DND-41 (cell line): Measurements from ENCODE around the gene CACNA2D3.

Experiments used
- EZH2 ChIP-seq: IDR thresholded peaks from 3 replicates; pipeline ENCODE4 v1.6.1; 2012; ENCODE audit warnings: borderline replicate concordance, low read depth, mild to moderate bottlenecking, moderate library complexity, low read length, inconsistent platforms; ENCODE audit not compliant: severe bottlenecking
- TF ChIP-seq, protein P1 (sequence below): IDR thresholded peaks from 2 replicates; pipeline ENCODE4 v1.5.1; 2012; ENCODE audit warnings: borderline replicate concordance, low read length, moderate library complexity, mild to moderate bottlenecking; ENCODE audit not compliant: poor library complexity, severe bottlenecking; ENCODE audit errors: extremely low read depth

DNA sequence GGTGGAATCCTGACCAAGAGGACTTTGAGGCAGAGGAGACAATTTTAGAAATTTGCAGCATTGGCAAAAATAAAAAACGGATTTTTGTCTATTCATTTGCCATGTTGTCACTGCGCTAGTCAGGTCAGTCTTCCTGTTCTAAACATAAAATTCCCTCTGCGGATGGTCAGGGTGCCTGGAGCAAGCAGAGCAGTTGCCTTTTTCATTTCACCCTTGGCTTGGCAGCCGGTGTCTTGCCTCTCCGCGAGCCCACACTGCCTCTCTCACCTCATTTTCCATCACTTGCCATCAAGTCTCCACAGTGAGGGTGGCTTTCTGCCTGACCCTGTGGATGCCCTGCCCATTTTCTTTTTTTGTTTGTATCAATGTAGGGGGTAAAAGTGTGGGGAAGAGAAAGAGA lies 409.4 kb downstream of the CACNA2D3 start:
- TF ChIP-seq, protein P1, sequence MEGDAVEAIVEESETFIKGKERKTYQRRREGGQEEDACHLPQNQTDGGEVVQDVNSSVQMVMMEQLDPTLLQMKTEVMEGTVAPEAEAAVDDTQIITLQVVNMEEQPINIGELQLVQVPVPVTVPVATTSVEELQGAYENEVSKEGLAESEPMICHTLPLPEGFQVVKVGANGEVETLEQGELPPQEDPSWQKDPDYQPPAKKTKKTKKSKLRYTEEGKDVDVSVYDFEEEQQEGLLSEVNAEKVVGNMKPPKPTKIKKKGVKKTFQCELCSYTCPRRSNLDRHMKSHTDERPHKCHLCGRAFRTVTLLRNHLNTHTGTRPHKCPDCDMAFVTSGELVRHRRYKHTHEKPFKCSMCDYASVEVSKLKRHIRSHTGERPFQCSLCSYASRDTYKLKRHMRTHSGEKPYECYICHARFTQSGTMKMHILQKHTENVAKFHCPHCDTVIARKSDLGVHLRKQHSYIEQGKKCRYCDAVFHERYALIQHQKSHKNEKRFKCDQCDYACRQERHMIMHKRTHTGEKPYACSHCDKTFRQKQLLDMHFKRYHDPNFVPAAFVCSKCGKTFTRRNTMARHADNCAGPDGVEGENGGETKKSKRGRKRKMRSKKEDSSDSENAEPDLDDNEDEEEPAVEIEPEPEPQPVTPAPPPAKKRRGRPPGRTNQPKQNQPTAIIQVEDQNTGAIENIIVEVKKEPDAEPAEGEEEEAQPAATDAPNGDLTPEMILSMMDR = no peak
- TF ChIP-seq EZH2 = no peak
